ENCODE results near the gene PRKAB1. TPM values are rescaled to one million over a fixed set of nuclear protein-coding genes. Genes with fewer than 3 reads are reported as not detected.

Gene PRKAB1
- total and polyA plus RNA-seq, 9 of the 15 experiments (the other 6 are each of a cell fraction or from before 2014, with no cell fraction given) = 32.6 to 94.2 (median 63.8) TPM

GRCh38 chr12:119692997-119693396, 25.1 kb downstream of the PRKAB1 start:
- Histone ChIP-seq H3K36me3 (ENCODE audit: control insufficient read depth, insufficient read depth, low read length) (peaks cover 48% of the 10 kb centered on the region), H3K27ac (ENCODE audit: extremely low read depth, low read depth, low read length) (no peak overlapping the region), H3K9me3 (replicated peaks; ENCODE audit: control insufficient read depth, insufficient read depth, low read depth, low read length) (no peaks in the 10 kb centered on the region), H3K9ac (ENCODE audit: insufficient read depth in 1 of 2, low read depth in 2 of 2, low read length in 2 of 2) (no peak overlapping the region), H3K4me1 (replicated peaks in 1 of 2; ENCODE audit: control insufficient read depth in 2 of 2, insufficient read depth in 2 of 2, low read length in 2 of 2) (peaks cover 0 to 3% of the 10 kb centered on the region in 2 experiments; a peak in 1 of 5 replicates), H3K9me1 (ENCODE audit: control insufficient read depth, insufficient read depth, low read length) (no peaks in the 10 kb centered on the region), H2AFZ (ENCODE audit: low read depth, low read length) (no peak overlapping the region), H3K27me3 (ENCODE audit: control insufficient read depth in 2 of 2, insufficient read depth in 2 of 2, low read length in 2 of 2) (no peaks in the 10 kb centered on the region), H4K20me1 (replicated peaks; ENCODE audit: control insufficient read depth, insufficient read depth, low read length) (no peaks in the 10 kb centered on the region), H3K4me3 (no peak overlapping the region), H3K79me2 (ENCODE audit: control insufficient read depth, insufficient read depth, low read length) (no peaks in the 10 kb centered on the region), H3K4me2 (ENCODE audit: insufficient read depth, low read length) (no peak overlapping the region)
- POLR2A ChIA-PET = no interaction called here
- no peak for FAIRE-seq
- WGBS (ENCODE audit: insufficient coverage, low coverage, missing lambda C conversion rate) = 44% methylated on average over 6 of the region's 6 CpGs
- intact Hi-C loops (cut with micrococcal nuclease) (no loop called here), in situ Hi-C loops (cut with MboI) (no loop called here)
- no TSS peak for BruUV-seq (replicated peaks)
- no peak for TF ChIP-seq MAFK (IDR thresholded peaks at IDR 0.05; ENCODE audit: low read length)
- no peak for TF ChIP-seq SRSF7 (optimal IDR thresholded peaks at IDR 0.05; ENCODE audit: low read depth, low read length)
- TF ChIP-seq FOS (IDR thresholded peaks at IDR 0.05; ENCODE audit: extremely low read depth, insufficient read length) = no peak
- no peak for TF ChIP-seq TAF7 (tag; IDR thresholded peaks at IDR 0.05)
- no peak for TF ChIP-seq ZNF436 (CRISPR knock-in tag; IDR thresholded peaks at IDR 0.05)
- TF ChIP-seq ZNF212 (CRISPR knock-in tag; IDR thresholded peaks at IDR 0.05) = no peak
- TF ChIP-seq MBD2 (IDR thresholded peaks at IDR 0.05; ENCODE audit: borderline replicate concordance, low read depth) = no peak
- no peak for TF ChIP-seq HNRNPK (IDR thresholded peaks at IDR 0.05; ENCODE audit: low read depth, low read length, poor library complexity, severe bottlenecking)
- no peak for TF ChIP-seq GABPA (tag; conservative IDR thresholded peaks at IDR 0.05; ENCODE audit: low read depth)
- TF ChIP-seq ZBTB26 (CRISPR knock-in tag; IDR thresholded peaks at IDR 0.05) = no peak
- TF ChIP-seq ZNF668 (CRISPR knock-in tag; IDR thresholded peaks at IDR 0.05) = no peak
- TF ChIP-seq XRCC3 (IDR thresholded peaks at IDR 0.05) = no peak
- no peak for TF ChIP-seq LEF1 (IDR thresholded peaks at IDR 0.05)
- no peak for TF ChIP-seq FOSL1 (tag; conservative IDR thresholded peaks at IDR 0.05)
- no peak for DNase-seq (ENCODE audit: extremely low read depth in 1 of 4, low spot score in 3 of 4)
- CTCF ChIA-PET (ENCODE audit: low intra/inter-chr PET ratio) = no interaction called here
- ATAC-seq = no peak

Measured in K562 (cell line).